Omental fat pad (tissue), 4 donors: ENCODE measurements around the gene NANS. TPM values are rescaled to one million over a fixed set of nuclear protein-coding genes. Genes with fewer than 3 reads are reported as not detected.

Source experiments
- ATAC-seq: fragments of 150-250 bp; one replicate; pipeline ENCODE4 v1.9.1; 2016; ENCODE audit warnings: mild to moderate bottlenecking, moderate library complexity; ENCODE audit not compliant: low FRiP score
- DNase-seq: peaks from one replicate; pipeline ENCODE4 v3.0.0-alpha.2; 2019; ENCODE audit warnings: low spot score
- CTCF ChIP-seq, 3 donors: fragments of 450-650 bp; IDR thresholded peaks; one replicate each; pipeline ENCODE4 v1.5.1; 2016 to 2017; ENCODE audit warnings: antibody characterized with exemption in 3 of 3, mild to moderate bottlenecking in 3 of 3, moderate library complexity in 2 of 3
- total RNA-seq, 4 donors: library from RNA; depleted of rRNA; stranded (reverse); fragments of >200 nt; gene quantifications; one replicate each; pipeline ENCODE4 v1.1.0, GENCODE V29; 2016

Gene NANS
- total RNA-seq, 4 donors from 2014 or later = 57.1 to 104 (median 60.4) TPM

GRCh38 chr9:98083061-98083501 lies 26.5 kb downstream of the NANS start:
- DNase-seq (no peak), ATAC-seq (no peak)
- no peak for TF ChIP-seq CTCF (IDR thresholded peaks at IDR 0.05)

GRCh38 chr9:98083566-98084183 lies 27.1 kb downstream of the NANS start:
- TF ChIP-seq CTCF (IDR thresholded peaks at IDR 0.05) = no peak
- DNase-seq (no peak), ATAC-seq (no peak)

GRCh38 chr9:98084396-98084795 lies 27.9 kb downstream of the NANS start:
- no peak for ATAC-seq
- no peak for TF ChIP-seq CTCF (IDR thresholded peaks at IDR 0.05)

GRCh38 chr9:98085058-98085457 lies 28.5 kb downstream of the NANS start:
- TF ChIP-seq CTCF (IDR thresholded peaks at IDR 0.05) = no peak
- ATAC-seq = no peak
- DNase-seq = no peak

More at GRCh38 chr9:98084396-98084795, 27.9 kb downstream of the NANS start:
- DNase-seq = no peak

- no peak for TF ChIP-seq CTCF (IDR thresholded peaks at IDR 0.05)
- no peak for ATAC-seq
Observed at GRCh38 chr9:98085944-98086343, 29.4 kb downstream of the NANS start.

GRCh38 chr9:98086461-98086860 lies 29.9 kb downstream of the NANS start:
- ATAC-seq (no peak), DNase-seq (no peak)
- TF ChIP-seq CTCF (IDR thresholded peaks at IDR 0.05) = no peak

More at GRCh38 chr9:98085944-98086343, 29.4 kb downstream of the NANS start:
- DNase-seq = no peak
